GM10266 (cell line): Measurements from ENCODE around the gene NCR1.
"Not testable (repeated sequence)": the region's sequence is repeated elsewhere in the genome, so short reads cannot be mapped to it uniquely, and the experiment has no call there.

Experiments used
- DNase-seq: peaks from one replicate; pipeline ENCODE4 v3.0.0; 2012; ENCODE audit errors: extremely low spot score
- CTCF ChIP-seq: IDR thresholded peaks from 2 replicates; pipeline ENCODE4 v1.5.1; 2012; ENCODE audit warnings: mild to moderate bottlenecking, low read depth; ENCODE audit not compliant: control insufficient read depth, insufficient read depth; ENCODE audit errors: missing control alignments

Gene NCR1

GRCh38 chr19:54902061-54902460, 3.9 kb upstream of the NCR1 start:
- no peak for TF ChIP-seq CTCF
- DNase-seq, result no peak

DNA sequence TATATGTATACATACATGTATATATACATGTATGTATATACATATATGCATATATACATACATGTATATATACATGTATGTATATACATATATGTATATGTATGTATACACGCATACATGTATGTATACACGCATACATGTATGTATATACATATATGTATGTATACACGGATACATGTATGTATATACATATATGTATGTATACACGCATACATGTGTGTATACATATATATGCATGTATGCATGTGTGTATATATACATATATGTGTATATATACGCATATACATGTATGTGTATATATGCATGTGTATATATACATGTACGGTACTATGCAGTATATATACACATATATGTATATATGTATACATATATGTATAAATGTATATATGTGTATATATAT, 2.6 kb upstream of the NCR1 start:
- no peak for TF ChIP-seq CTCF

DNA sequence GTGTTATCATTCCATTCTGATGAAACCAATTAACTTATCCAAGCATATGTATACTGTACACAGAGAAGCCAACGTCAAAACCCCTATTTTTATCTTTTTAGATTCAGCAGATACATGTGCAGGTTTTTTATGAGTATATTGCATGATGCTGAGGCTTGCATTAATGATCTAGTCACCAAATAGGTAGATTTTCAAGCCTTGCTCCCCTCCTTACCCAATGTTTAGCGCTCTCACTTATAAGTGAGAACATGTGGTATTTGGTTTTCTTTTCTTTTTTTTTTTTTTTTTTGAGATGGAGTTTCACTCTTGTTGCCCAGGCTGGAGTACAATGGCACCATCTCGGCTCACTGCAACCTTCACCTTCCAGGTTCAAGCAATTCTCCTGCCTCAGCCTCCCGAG, 1.7 kb upstream of the NCR1 start:
- DNase-seq, result not testable (repeated sequence)

More for the DNA sequence above, 2.6 kb upstream of the NCR1 start:
- DNase-seq, result no peak

DNA sequence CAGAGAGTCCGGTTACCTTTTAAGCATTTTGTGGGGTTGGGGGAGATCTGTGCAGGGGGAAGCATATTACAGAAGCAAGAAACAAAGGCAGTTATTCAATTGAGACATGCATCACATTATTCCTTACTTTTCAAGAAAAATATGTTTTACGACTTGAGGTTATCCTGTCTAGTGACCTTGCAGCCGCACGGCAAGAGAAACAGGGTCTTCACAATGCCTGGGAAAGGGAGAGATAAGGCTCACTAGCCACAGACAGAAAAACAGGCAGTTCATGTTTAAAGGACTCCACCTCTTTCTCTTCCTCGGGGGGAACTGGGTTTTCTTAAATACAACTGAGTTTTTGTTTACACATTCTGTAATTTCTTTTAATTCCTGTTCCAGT, 536 bp upstream of the NCR1 start:
- TF ChIP-seq CTCF, result no peak
- DNase-seq, result no peak

- DNase-seq, result no peak
- TF ChIP-seq CTCF, result no peak
Measured at GRCh38 chr19:54906819-54907218, 871 bp downstream of the NCR1 start.

DNA sequence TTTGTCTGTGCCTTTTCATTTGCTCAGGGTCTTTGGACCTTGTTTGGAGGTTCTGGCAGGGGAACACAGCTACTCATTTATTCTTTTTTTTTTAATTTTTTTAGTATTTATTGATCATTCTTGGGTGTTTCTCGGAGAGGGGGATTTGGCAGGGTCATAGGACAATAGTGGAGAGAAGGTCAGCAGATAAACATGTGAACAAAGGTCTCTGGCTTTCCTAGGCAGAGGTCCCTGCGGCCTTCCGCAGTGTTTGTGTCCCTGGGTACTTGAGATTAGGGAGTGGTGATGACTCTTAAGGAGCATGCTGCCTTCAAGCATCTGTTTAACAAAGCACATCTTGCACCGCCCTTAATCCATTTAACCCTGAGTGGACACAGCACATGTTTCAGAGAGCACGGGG, 2.0 kb downstream of the NCR1 start:
- DNase-seq, result not testable (repeated sequence)

- TF ChIP-seq CTCF, result no peak
- DNase-seq, result no peak
Measured at GRCh38 chr19:54916822-54917221, 10.9 kb downstream of the NCR1 start.

GRCh38 chr19:54918499-54918898, 12.6 kb downstream of the NCR1 start:
- no peak for TF ChIP-seq CTCF

DNA sequence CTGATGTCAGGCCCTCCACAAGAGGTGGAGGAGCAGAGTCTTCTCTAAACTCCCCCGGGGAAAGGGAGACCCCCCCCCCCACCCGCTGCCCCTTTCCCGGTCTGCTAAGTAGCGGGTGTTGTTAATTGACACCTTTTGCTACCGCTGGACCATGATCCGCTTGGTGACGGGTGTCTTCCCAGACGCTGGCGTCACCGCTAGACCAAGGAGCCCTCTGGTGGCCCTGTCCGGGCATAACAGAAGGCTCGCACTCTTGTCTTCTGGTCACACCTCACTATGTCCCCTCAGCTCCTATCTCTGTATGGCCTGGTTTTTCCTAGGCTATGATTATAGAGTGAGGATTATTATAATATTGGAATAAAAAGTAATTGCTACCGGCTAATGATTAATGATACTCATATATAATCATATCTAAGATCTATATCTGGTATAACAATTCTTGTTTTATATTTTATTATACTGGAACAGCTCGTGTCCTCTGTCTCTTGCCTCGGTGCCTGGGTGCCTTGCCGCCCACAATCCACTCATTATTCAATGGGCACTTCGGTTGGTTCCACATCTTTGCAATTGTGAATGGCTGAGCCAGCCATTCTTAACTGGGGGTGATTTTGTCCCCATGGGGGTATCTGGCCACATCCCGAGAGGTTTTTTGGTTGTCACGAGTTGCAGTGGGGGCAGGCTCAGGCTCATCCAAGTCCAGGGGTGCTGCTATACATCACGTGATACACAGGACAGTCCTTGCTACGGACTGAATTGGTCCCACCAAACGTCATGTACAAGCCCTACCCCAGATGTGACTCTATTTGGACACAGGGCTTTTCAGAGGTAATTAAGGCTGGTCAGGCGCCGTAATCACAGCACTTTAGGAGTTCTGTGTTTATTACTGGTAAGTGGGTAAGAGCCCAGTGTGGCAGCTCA, 14.0 kb downstream of the NCR1 start:
- DNase-seq, result not testable (repeated sequence)

More at GRCh38 chr19:54918499-54918898, 12.6 kb downstream of the NCR1 start:
- DNase-seq, result no peak
